A549 (cell line): ENCODE data around the gene SLAMF1.

Experiments
- BHLHE40 ChIP-seq: IDR thresholded peaks from 2 replicates; pipeline ENCODE4 v1.6.1; 2012; ENCODE audit warnings: low read depth, low read length, inconsistent platforms
- CBX2 ChIP-seq: fragments of 200-600 bp; sonication (generic); IDR thresholded peaks from 2 replicates; pipeline ENCODE4 v1.6.1; 2016; ENCODE audit warnings: low read depth, mild to moderate bottlenecking, borderline replicate concordance
- CEBPB ChIP-seq, 2 experiments: fragments of >200 bp in 1 of 2; sonication (Bioruptor Twin) in 1 of 2; formaldehyde crosslinking in 1 of 2; IDR thresholded peaks; 2 replicates each; pipeline ENCODE4 v1.6.1; 2012 to 2016
- FOSB ChIP-seq: fragments of 250-450 bp; sonication (Bioruptor Pico); IDR thresholded peaks from 2 replicates; pipeline ENCODE4 v1.5.0; 2020; ENCODE audit warnings: mild to moderate bottlenecking, moderate library complexity
- NR3C1 ChIP-seq: fragments of >200 bp; sonication (Bioruptor Twin); formaldehyde crosslinking; IDR thresholded peaks from 3 replicates; pipeline ENCODE4 v1.6.1; 2017
- POLR2AphosphoS2 ChIP-seq: conservative IDR thresholded peaks from 2 replicates; pipeline ENCODE4 v1.6.1; 2012; ENCODE audit warnings: low read length, improper control_type of control experiment, inconsistent platforms
- RFX5 ChIP-seq: fragments of 450-650 bp; IDR thresholded peaks from 2 replicates; pipeline ENCODE4 v1.7.1; 2014; ENCODE audit warnings: antibody characterized with exemption, mild to moderate bottlenecking, moderate library complexity
- TF ChIP-seq, protein P1 (sequence below): fragments of >200 bp; sonication (Bioruptor Twin); formaldehyde crosslinking; IDR thresholded peaks from 3 replicates; pipeline ENCODE4 v1.5.1; 2016

DNA sequence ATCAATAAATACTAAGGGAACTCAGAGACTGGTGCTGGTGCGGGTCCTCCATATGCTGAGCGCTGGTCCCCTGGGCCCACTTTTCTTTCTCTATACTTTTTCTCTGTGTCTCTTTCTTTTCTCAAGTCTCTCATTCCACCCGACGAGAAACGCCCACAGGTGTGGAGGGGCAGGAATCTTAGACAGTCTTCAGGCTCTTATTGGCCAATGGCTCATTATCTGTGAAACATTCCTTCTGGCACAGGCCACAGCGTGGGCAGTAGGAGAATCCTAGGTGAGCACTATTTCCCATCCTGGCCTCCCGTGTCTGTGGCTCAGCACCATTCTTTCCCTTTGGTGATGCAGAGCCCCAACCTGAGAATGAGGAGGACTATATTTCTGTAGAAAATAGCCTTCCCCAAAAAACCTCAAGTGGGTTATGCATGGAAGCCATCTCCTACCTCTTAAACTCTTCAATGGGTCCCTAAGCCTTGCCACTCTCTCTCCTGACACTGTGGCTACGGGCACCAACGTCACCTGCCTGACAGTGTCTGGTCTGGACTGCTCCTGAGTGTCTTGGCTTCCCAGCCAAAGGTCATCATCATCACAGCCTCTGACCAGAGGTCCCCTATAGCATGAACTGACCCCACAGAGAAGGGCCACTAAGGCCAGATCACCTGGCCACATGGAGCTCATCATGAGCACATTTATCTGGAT lies 6.2 kb upstream of the SLAMF1 start:
- TF ChIP-seq, protein P1, sequence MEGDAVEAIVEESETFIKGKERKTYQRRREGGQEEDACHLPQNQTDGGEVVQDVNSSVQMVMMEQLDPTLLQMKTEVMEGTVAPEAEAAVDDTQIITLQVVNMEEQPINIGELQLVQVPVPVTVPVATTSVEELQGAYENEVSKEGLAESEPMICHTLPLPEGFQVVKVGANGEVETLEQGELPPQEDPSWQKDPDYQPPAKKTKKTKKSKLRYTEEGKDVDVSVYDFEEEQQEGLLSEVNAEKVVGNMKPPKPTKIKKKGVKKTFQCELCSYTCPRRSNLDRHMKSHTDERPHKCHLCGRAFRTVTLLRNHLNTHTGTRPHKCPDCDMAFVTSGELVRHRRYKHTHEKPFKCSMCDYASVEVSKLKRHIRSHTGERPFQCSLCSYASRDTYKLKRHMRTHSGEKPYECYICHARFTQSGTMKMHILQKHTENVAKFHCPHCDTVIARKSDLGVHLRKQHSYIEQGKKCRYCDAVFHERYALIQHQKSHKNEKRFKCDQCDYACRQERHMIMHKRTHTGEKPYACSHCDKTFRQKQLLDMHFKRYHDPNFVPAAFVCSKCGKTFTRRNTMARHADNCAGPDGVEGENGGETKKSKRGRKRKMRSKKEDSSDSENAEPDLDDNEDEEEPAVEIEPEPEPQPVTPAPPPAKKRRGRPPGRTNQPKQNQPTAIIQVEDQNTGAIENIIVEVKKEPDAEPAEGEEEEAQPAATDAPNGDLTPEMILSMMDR = no peak
- TF ChIP-seq POLR2AphosphoS2 (no peak), BHLHE40 (no peak), NR3C1 (no peak), CBX2 (no peak), RFX5 (no peak), FOSB (CRISPR knock-in tag) (no peak), CEBPB (IDR thresholded peaks at IDR 0.05) (no peak)
